NCI-H2196 (cell line): ENCODE data around the gene RELCH.

Experiments
- DNase-seq: peaks from one replicate; lab custom pipeline; 2025; ENCODE audit not compliant: unreplicated experiment; lab: John Stamatoyannopoulos, UW

Gene RELCH

DNA sequence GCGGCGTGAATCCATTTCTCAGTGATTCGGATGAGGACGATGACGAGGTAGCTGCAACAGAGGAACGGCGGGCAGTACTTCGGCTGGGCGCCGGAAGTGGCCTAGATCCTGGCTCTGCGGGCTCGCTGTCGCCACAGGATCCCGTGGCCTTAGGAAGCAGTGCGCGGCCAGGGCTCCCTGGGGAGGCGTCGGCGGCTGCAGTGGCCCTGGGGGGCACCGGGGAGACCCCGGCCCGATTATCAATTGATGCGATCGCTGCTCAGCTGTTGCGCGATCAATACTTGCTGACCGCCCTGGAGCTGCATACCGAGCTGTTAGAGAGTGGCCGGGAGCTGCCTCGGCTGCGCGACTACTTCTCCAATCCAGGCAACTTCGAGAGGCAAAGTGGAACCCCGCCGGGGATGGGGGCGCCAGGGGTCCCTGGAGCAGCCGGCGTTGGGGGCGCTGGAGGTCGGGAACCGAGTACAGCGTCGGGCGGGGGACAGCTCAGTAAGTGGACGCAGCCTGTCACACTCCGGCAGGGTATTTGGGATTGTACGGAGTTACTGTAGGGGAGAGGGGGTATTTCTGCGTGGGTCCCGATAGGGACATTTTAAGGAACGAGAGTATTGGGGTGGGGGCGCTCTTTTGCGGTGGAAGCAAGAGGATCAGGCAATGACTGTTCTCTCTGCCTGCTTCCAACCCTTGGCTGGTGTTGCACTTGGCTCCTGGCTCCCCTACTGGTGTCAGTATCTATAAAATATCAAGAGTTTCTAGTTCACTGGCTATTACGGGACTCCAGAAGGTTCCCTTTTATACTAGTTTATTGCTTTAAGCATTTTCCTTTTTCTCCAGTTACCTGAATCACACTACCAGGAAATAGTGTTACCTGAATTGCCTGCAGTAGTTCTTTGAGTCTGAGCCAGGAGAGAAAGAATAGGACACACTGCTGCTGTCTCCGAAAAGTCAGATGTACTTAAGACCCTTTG, 772 bp downstream of the RELCH start:
- no peak for DNase-seq

GRCh38 chr18:62189208-62189607, 2.2 kb downstream of the RELCH start:
- no peak for DNase-seq

DNA sequence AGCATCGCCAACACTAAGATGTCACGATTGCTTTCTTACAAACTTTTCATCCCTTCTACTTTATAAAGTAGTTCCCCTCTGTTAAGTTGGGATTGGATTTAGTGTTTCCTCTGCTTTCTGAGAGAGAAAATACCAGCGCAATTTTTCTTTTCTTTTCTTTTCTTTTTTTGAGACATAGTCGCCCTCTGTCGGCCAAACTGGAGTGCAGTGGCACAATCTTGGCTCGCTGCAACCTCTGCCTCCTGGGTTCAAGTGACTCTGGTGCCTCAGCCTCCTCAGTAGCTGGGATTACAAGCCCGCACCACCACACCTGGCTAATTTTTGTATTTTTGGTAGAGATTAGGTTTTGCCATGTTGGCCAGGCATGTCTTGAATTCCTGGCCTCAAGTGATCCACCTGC, 9.0 kb downstream of the RELCH start:
- DNase-seq = no peak

DNA sequence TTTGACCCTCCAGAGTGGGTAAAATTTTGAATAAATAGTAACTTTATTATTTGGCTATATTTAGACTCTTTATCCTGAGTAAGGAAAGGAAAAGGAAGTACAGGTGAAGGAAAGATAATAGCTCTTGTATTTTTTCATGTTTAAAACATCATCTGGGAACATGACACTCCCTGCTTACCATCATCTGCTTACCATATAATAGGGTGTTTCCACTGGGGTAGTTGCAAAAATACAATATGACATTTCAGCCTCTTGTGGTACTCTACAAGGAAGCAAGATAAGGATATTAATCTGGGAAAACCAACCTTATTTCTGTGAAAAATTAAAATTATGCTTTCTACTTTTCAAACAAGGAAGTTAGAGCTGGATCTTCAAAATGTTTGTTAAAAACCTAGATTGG, 9.9 kb downstream of the RELCH start:
- no peak for DNase-seq

DNA sequence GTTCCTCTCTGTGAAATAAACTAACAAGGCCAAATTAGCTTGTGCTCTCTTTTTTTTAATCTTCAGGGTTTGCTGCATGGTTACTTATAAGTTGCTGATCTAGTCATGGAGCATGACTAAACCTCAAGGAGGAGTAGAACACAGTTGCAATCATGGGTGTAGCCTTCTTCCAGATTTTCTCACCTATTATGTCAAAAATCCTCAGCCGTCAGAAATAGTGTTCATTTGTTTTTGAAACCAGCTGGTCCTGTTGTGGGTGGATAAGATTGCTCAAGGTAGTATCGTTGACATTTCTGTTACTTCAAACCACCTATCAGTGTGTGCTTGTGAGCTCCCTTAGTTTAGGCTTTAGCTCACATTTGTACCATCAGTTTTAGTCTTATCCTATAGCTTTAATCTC, 11.2 kb downstream of the RELCH start:
- no peak for DNase-seq

DNA sequence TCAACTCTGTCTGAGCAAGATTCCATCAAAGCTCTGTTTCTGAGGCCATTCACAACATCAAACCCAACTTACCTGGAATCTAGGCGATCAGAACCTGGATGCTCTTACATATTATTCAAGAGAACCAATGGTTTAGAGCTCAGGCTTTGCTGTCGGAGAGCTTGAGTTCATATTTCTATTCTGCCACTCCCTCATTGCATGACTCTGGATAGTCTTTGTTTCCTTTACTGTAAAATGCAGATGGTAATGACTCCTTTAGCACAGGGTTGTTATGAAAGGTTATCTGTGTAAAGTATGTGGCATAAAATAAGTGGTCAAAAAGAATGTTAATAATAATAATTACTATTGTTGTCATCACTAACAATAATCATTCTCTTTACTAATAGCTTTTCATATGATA, 12.6 kb downstream of the RELCH start:
- DNase-seq = no peak

DNA sequence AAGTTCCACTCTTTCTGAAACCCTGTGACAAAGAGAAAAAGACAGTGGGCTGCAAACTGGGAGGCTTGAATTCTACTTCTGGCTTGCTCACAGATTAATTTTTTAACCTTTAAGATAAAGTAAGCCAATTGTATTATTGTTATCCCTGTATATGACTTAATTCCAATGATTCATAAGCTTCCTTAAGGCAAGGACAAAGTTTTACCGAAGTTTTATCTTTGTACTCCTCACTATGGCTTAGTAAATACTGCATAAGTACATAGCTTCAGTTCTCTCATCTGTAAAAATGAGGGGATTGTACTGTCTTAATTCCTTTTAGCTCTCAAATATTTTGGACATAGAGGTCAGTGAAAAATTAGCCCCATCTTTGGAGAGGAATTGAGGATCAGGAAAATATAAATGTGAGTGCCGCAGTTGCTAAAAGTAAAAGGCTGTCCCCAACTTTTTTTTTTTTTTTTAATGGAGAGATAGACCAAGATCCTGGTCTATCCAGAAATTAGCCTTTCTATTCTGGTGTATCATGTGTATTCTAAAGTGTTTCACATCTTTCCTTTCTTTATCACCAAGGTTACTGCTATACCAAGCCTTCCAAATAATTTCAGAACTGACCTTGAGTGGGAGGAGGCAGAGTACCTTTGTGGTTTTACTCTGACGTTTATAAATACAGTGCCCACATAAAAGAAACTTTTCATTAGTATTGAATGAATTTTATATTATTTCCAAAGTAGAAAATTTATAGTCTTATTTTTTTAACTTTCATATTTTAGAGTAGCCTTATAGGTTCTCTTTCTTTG, 13.3 kb downstream of the RELCH start:
- no peak for DNase-seq

DNA sequence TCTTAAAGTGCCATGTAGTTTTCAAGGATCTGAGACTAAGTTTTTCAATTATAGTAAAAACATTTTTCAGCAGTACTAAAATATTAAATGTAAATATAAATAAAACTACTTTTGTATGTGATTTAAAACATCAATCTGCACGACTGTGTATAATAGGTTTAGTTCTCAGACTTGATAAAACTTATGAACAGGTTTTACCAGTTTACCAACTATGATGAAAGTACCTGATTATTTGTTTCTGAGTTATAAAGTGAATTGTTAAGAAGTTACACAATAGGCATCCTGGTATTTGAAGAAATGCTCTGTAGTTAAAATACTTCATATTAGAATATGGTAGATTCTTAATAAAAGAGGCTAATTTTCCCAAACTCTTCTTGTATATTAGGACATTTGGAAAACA, 14.8 kb downstream of the RELCH start:
- no peak for DNase-seq

GRCh38 chr18:62205824-62206223, 18.8 kb downstream of the RELCH start:
- DNase-seq = no peak

DNA sequence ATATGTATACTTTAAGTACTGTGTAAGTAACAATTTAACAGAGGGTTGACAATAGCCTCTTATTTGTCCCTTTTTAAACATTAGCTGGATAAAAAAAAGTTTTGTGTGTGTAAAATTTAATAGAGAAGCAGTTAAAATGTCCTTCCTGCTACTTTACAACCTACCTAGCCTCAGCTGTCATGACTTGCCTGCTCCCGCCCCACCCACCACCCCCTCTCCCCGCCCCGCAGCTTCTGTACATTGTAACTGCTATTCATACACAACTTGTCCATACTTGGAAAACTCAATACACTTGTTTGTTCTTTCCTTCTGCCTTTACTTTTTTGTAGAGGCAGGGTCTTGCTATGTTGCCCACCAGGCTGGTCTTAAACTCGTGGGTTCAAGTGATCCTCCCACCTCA, 19.5 kb downstream of the RELCH start:
- DNase-seq = no peak

- DNase-seq = no peak
Observed at GRCh38 chr18:62209046-62209445, 22.0 kb downstream of the RELCH start.

GRCh38 chr18:62210138-62210537, 23.1 kb downstream of the RELCH start:
- DNase-seq = no peak

DNA sequence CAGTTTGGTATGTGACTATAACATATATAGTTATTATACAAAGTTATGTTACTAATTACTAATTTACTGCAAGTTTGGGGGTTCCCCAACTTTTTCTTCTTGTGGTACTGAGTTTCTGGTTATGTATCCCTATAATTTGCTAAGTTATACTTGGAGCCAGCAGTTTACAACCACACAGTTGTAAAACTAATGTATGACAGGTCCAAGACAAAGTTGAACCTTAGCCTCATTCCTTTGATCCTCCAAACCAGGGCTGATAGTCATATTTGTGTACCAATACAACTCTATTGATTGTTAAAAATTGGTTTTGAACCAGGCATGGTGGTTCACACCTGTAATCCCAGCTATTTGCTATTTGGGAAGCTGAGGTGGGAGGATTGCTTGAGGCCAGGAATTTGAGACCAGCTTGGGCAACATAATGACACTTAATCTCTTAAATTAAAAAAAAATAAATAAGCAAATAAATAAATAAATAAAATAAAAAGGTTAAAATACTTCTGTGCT, 24.3 kb downstream of the RELCH start:
- no peak for DNase-seq

GRCh38 chr18:62214790-62215189, 27.7 kb downstream of the RELCH start:
- no peak for DNase-seq

DNA sequence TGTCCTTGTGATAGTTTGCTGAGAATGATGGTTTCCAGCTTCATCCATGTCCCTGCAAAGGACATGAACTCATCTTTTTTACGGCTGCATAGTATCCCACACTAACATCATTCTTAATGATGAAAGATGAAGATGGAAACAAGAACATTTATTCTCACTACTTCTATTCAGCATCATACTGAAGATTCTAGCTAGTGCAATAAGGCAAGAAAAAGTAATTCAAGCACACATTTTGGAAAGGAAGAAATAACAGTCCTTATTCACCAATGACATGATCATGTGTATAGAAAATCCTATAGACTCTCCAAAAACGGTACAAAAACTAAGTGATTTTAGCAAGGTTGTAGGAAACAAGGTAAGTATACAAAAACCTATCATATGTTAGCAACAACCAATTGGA, 37.2 kb downstream of the RELCH start:
- no peak for DNase-seq

- no peak for DNase-seq
Observed at GRCh38 chr18:62226047-62226446, 39.0 kb downstream of the RELCH start.

GRCh38 chr18:62236252-62236651, 49.2 kb downstream of the RELCH start:
- DNase-seq = no peak

GRCh38 chr18:62239475-62239874, 52.4 kb downstream of the RELCH start:
- DNase-seq = no peak

DNA sequence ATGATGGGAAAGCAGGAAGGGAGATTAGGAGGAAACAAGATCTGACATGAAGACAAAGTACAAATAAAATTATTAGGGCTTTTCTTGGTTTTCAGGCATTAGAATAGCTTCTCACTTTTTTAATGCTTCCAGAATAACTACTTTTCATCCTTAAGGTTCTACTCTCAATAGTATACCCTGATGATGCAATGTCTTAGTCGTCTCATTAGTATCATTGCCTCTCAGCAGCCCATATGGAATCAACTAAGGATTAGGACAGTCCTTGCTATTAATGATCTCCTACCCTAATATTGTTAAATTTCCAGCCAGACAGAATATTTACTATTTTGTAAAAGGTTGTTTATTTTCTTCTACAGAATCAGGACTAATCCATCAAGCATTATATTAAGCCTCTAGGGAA, 55.9 kb downstream of the RELCH start:
- DNase-seq = no peak

- DNase-seq = no peak
Observed at GRCh38 chr18:62245177-62245576, 58.1 kb downstream of the RELCH start.

DNA sequence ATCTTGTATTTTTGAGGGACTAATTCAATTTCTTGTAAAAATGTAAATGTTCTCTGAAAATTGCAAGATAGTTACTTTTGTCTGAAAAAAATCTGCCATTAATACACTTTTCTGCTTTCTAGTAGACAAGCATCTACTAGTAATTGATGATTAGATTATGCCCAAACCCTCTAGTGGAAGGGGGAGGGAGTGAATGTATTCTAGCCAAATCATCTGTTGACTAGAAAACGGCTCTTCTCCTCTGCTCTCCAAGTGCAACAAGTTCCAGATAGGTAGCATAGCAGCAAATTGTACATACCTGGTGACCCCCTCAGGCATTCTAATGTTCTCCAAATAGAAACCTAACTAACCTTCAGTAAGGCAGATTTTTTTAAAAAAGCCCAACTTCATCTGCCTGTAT, 58.6 kb downstream of the RELCH start:
- no peak for DNase-seq

DNA sequence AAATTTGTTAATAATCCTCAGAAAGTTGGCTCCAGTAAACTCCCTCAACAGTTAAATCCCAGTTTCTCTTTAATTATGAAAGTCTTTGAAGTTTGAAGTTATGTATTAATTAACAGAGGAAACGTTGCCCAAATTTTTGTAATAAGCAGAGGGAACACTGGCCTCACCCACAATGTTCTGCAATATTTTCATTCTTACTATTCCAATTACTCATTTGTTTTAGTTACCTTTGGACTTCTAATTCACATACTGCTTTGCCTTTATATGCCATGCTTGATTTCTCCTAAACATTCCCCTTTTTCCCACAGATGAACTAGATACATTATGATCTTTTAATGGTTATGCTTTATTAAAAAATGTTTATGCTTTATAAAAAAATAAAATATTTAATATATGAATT, 61.3 kb downstream of the RELCH start:
- DNase-seq = no peak
